ENCODE data around the gene RPUSD3. TPM values are rescaled to one million over a fixed set of nuclear protein-coding genes. Genes with fewer than 3 reads are reported as not detected.
A peak's percentile ranks its signal among the peaks of the same experiment; 100 is the strongest.

RPUSD3 gene
- total and polyA plus RNA-seq, 9 of the 15 experiments (the other 6 are each of a cell fraction or from before 2014, with no cell fraction given): 13.8 to 99.0 (median 59.3) TPM

DNA sequence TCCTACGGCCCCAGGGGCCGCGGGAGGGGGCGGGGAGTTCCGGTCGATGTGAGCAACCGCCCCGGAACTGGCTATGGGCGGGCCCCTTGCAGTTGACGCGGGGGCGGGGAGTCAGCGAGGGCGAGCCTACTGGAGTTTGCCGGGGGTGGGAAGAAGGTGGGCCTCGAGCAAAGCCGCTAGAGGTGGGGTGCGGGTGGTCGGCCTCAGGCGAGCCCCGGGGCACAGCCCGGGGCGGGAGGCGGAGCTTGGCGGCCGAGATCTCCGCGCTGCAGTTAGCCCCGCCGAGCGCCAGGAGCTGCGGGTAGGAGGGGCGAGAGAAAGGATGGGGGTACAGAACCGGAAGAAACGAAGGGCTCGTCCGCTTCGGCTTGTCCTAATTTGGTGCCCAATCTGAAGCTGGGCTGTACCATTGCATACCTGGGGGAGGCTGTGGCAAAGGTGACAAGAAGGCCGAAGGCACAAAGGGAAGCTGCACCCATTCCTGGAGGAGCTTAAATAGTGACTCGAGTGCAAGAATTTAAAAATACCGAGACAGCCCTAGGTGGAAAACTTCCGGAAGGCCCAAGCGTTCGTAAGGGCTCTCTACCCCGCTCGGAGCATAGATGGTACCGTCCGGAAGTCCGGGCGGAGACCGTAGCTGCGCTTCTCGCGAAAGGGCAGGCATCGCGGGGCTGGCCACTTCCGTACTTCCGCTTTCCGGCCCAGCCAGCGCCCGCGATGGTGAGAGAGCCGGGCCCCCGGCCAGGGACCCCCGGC lies 51.2 kb downstream of the RPUSD3 start, which contains the start of the genes ARPC4 and TADA3 (continued):
- TF ChIP-seq SIN3A (IDR thresholded peaks at IDR 0.05; ENCODE audit: borderline replicate concordance in 2 of 2, control insufficient read depth in 1 of 2, low read depth in 2 of 2, low read length in 2 of 2) (peak; percentile 76 to 89; a peak in 2 of 4 replicates), ZBTB9 (CRISPR knock-in tag; IDR thresholded peaks at IDR 0.05) (peak; percentile 82; the same call in 1 of the 2 replicates), KLF13 (tag; IDR thresholded peaks at IDR 0.05; ENCODE audit: borderline replicate concordance, low read depth) (0 out of 2 replicates have a peak, but pooled peaks have one; percentile 74), ZNF436 (CRISPR knock-in tag; IDR thresholded peaks at IDR 0.05) (0 out of 2 replicates have a peak, but pooled peaks have one; percentile 3), CSDE1 (IDR thresholded peaks at IDR 0.05) (no peak), ZNF146 (CRISPR knock-in tag; IDR thresholded peaks at IDR 0.05; ENCODE audit: unreplicated experiment) (no peak), U2AF1 (optimal IDR thresholded peaks at IDR 0.05; ENCODE audit: low read depth, low read length) (peak; percentile 12), CHAMP1 (IDR thresholded peaks at IDR 0.05) (no peak), CXXC5 (CRISPR knock-in tag; IDR thresholded peaks at IDR 0.05) (peak; percentile 75), RBBP5 (IDR thresholded peaks at IDR 0.05; ENCODE audit: borderline replicate concordance, insufficient read depth, low read length, poor library complexity, severe bottlenecking) (peak; percentile 79), RAD21 (CRISPR knock-in tag; conservative IDR thresholded peaks at IDR 0.05 in 1 of 2, IDR thresholded peaks at IDR 0.05 in 1 of 2) (no peak; a peak in 2 of 4 replicates), GABPB1 (CRISPR knock-in tag; IDR thresholded peaks at IDR 0.05) (peak; percentile 83), CREB1 (IDR thresholded peaks at IDR 0.05) (peak; percentile 37; the same call in 1 of the 2 replicates), CREB1 (CRISPR knock-in tag; IDR thresholded peaks at IDR 0.05) (no peak), ZNF444 (CRISPR knock-in tag; IDR thresholded peaks at IDR 0.05) (no peak), BCOR (IDR thresholded peaks at IDR 0.05) (no peak), NFE2L1 (tag; IDR thresholded peaks at IDR 0.05; ENCODE audit: borderline replicate concordance, low read depth) (no peak), ATF1 (CRISPR knock-in tag; IDR thresholded peaks at IDR 0.05) (no peak), ATF1 (tag; IDR thresholded peaks at IDR 0.05) (peak; percentile 71; the same call in 1 of the 2 replicates), ZNF124 (CRISPR knock-in tag; IDR thresholded peaks at IDR 0.05) (no peak)
- TF ChIP-seq, protein P1, sequence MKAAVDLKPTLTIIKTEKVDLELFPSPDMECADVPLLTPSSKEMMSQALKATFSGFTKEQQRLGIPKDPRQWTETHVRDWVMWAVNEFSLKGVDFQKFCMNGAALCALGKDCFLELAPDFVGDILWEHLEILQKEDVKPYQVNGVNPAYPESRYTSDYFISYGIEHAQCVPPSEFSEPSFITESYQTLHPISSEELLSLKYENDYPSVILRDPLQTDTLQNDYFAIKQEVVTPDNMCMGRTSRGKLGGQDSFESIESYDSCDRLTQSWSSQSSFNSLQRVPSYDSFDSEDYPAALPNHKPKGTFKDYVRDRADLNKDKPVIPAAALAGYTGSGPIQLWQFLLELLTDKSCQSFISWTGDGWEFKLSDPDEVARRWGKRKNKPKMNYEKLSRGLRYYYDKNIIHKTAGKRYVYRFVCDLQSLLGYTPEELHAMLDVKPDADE (conservative IDR thresholded peaks at IDR 0.05; ENCODE audit: control insufficient read depth, low read depth, low read length): peak; percentile 67
- TF ChIP-seq, protein P2, sequence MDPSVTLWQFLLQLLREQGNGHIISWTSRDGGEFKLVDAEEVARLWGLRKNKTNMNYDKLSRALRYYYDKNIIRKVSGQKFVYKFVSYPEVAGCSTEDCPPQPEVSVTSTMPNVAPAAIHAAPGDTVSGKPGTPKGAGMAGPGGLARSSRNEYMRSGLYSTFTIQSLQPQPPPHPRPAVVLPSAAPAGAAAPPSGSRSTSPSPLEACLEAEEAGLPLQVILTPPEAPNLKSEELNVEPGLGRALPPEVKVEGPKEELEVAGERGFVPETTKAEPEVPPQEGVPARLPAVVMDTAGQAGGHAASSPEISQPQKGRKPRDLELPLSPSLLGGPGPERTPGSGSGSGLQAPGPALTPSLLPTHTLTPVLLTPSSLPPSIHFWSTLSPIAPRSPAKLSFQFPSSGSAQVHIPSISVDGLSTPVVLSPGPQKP (CRISPR knock-in tag; IDR thresholded peaks at IDR 0.05): peak; percentile 98

All from K562 (cell line).